ENCODE measurements around the gene SPSB1. TPM values are rescaled to one million over a fixed set of nuclear protein-coding genes. Genes with fewer than 3 reads are reported as not detected.

The SPSB1 gene
- total RNA-seq, 1 experiment from 2014 or later, result 2.9 TPM

DNA sequence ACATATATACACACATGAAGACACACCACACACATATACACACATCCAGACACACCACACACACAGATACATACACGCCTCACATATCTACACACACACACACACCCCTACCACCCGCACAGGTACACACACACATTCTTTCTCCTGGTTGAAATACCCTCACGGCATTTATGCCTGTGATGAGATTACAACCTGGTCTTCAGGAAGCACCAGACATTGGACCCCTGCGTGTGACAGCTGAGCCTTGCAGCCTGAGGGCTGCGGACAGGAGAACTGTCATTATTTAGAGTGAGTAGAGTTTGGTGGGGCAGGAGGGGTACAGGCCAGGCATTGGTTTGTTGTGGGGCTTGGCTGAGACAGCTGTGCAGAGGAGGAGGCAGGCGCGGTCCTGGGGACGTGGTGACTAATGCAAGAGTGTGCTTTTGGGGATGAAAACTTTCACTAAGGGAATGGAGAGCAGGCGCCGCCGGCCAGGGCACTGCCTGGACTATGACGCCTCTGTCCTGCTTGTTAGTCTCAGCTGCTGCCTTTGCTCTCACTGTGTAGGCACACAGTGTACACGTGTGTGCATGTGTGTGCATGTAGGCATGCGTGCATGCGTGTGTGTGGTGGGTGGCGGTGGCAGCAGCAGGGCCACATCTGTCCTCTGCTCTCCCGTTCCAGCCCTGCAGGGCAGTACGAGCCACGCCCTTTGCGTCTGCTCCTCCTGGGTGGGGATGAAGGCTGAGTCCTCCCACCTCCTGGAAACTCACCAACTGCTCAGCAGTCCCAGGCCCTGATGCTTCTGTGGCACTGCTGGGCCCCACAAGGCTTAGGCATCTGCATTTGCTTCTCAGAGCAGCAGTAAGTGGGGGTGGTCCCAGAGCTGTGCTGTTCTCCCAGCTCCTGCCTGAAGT, 57.6 kb downstream of the SPSB1 start:
- no peak overlapping the region for H3K9ac ChIP-seq (ENCODE audit: extremely low read depth, insufficient read length, low read length)
- H3K23me2 ChIP-seq (ENCODE audit: insufficient read length, low read depth, low read length, poor library complexity, severe bottlenecking), result no peaks in the 10 kb centered on the region

More for the DNA sequence above, 57.6 kb downstream of the SPSB1 start:
- no peak overlapping the region for H2BK5ac ChIP-seq (ENCODE audit: insufficient read length, low read length)
- H3K27me3 Mint-ChIP-seq (ENCODE audit: low read depth), result no peaks in the 10 kb centered on the region; the same call in 1 of the 2 replicates
- H3K79me2 ChIP-seq (ENCODE audit: insufficient read depth, low read length), result no peaks in the 10 kb centered on the region
- H3K4me1 Mint-ChIP-seq, result peaks cover 15 to 39% of the 10 kb centered on the region in 2 experiments
- H2BK12ac ChIP-seq (ENCODE audit: insufficient read length, low read depth, low read length), result no peak overlapping the region
- no peak overlapping the region for H4K5ac ChIP-seq (ENCODE audit: insufficient read length, low read depth, low read length)
- no peaks in the 10 kb centered on the region for H3K9me3 Mint-ChIP-seq
- no peak overlapping the region for H3K27ac ChIP-seq (ENCODE audit: insufficient read length, low read depth, low read length)
- no peak overlapping the region for H2BK120ac ChIP-seq (ENCODE audit: low read depth, low read length, poor library complexity, severe bottlenecking)
- no peak overlapping the region for H2AK5ac ChIP-seq (ENCODE audit: insufficient read length, low read length)
- WGBS (ENCODE audit: extremely low coverage, insufficient read length, low lambda C conversion rate), result 100% methylated on average over 2 of the region's 20 CpGs
- H3K56ac ChIP-seq (ENCODE audit: insufficient read length, low read depth, low read length), result no peak overlapping the region
- no peak overlapping the region for H3K4me2 ChIP-seq (ENCODE audit: insufficient read depth, insufficient read length, low read length)
- H3T11ph ChIP-seq (ENCODE audit: low read length), result no peak overlapping the region
- H3K23ac ChIP-seq (ENCODE audit: insufficient read length, low read depth, low read length), result peak overlapping the region; percentile 74
- no peaks in the 10 kb centered on the region for H3K36me3 Mint-ChIP-seq (ENCODE audit: insufficient read depth in 1 of 3, low read depth in 3 of 3)
- H2BK15ac ChIP-seq (ENCODE audit: low read depth, low read length), result no peak overlapping the region
- no peaks in the 10 kb centered on the region for H3K9me3 ChIP-seq (ENCODE audit: control insufficient read depth, low read depth, low read length)
- H2BK20ac ChIP-seq (ENCODE audit: low read depth, low read length, poor library complexity, severe bottlenecking), result no peak overlapping the region
- H3K4ac ChIP-seq (ENCODE audit: low read depth, low read length), result no peak overlapping the region
- no peak for TF ChIP-seq CTCF (conservative IDR thresholded peaks at IDR 0.05)
- H3K27ac Mint-ChIP-seq, result no peak overlapping the region; a peak in 1 of 7 replicates
- no peak for DNase-seq
- no peaks in the 10 kb centered on the region for H3K79me1 ChIP-seq (ENCODE audit: insufficient read depth, low read depth, low read length, poor library complexity, severe bottlenecking)
- H4K91ac ChIP-seq (ENCODE audit: insufficient read length, low read depth, low read length), result no peak overlapping the region
- peaks cover 3% of the 10 kb centered on the region for H4K20me1 ChIP-seq (ENCODE audit: control insufficient read depth, insufficient read depth, insufficient read length)
- H3K4me1 ChIP-seq (ENCODE audit: insufficient read depth, low read length), result no peaks in the 10 kb centered on the region
- no peak overlapping the region for H3K4me3 Mint-ChIP-seq
- no peak overlapping the region for H3K14ac ChIP-seq (ENCODE audit: insufficient read depth, low read length)
- H2AFZ ChIP-seq (ENCODE audit: low read length), result no peak overlapping the region
- H4K8ac ChIP-seq (replicated peaks; ENCODE audit: insufficient read length, low read depth, low read length), result no peak overlapping the region
- H3K27me3 ChIP-seq (ENCODE audit: insufficient read depth, low read length), result no peaks in the 10 kb centered on the region
- no peak overlapping the region for H3K18ac ChIP-seq (ENCODE audit: insufficient read length, low read depth, low read length)

Data from H9 (cell line).